ENCODE data around the gene TSPYL4. TPM values are rescaled to one million over a fixed set of nuclear protein-coding genes. Genes with fewer than 3 reads are reported as not detected.

TSPYL4 gene
- total RNA-seq (20.5 and 20.6 TPM in 2 replicates), polyA plus RNA-seq (21.4 and 33.5 TPM in 2 replicates), polyA minus RNA-seq (20.6 and 30.0 TPM in 2 replicates)
- total RNA-seq (2013): 15.5 TPM

DNA sequence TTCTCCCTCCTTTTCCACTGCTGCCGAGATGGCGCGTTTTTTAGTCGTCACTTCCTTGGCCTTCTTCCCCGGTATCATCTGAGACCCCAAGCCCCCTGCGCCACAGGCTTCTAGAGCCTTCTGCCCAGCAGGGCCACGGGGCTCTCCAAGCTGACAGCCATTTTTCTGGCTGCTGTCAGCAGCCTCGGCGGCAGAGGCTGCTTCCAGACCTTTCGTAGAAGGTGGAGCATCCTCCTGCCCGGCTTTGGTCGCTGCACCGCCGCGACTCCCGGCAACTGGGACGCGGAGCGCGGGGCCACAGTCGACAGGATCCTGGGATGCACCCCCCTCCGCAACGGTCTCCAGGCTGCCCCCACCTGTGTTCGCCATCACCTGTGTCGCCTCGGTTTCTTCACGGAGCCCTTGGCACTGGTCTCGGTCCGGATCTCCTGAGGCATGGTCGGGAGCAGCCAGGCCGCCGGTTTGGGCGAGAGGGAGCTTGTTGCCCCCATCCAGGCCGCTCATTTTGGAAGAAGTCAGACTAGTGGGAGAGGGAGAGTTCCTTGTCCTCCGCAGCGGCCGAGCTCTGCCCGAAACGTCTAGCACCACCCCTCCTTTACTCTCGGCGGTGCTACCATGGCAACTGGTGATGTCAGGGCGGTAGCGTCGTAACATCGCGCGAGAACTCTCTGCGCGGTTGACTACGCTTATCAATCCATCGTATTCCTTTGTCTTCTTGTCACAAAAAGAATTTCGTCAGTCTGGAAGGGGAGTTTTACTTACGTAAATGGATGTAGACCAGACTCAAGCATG lies at the start of gene TSPYL4:
Gene TSPYL4, minus strand, starts transcription at position 571 of the 792 bp plus-strand sequence. Its CDS starts 67 bp downstream, at position 504.
- POLR2A ChIA-PET: interaction anchor here (1.0 to 1.9 kb wide), 2 partner anchors 25 to 317 kb away, joined by 7 to 11 read pairs; partner anchors contain the start of genes RWDD1 and TSPYL1
- ATAC-seq (ENCODE audit: low read depth) (peak; percentile 99), DNase-seq (peak; percentile 95)
- H3K9me3 ChIP-seq (ENCODE audit: control extremely low read depth in 1 of 3, control insufficient read depth in 2 of 3, insufficient read depth in 1 of 3, low read length in 2 of 3): no peaks in the 10 kb centered on the region
- peaks cover 40% of the 10 kb centered on the region for H3K79me2 ChIP-seq (ENCODE audit: control insufficient read depth, insufficient read depth, low read length)
- H4K20me1 ChIP-seq (ENCODE audit: control insufficient read depth, insufficient read depth, low read length, poor library complexity, severe bottlenecking): no peaks in the 10 kb centered on the region
- H3K4me3 ChIP-seq (ENCODE audit: control extremely low read depth in 1 of 5, extremely low read depth in 1 of 5, insufficient read depth in 1 of 5, low read depth in 2 of 5, low read length in 4 of 5): peak within 1 kb of the TSS; percentile 85 to 99 (median 98)
- H3K4me2 ChIP-seq (replicated peaks; ENCODE audit: low read depth, low read length, poor library complexity, severe bottlenecking): peak within 1 kb of the TSS; percentile 85
- H3K27ac ChIP-seq (ENCODE audit: low read length in 2 of 2): peak within 1 kb of the TSS; percentile 94 to 98
- Mint-ChIP-seq H3K27me3 (no peaks in the 10 kb centered on the region), H3K9me3 (ENCODE audit: insufficient read depth) (no peaks in the 10 kb centered on the region), H3K4me1 (peaks cover 35% of the 10 kb centered on the region), H3K4me3 (no peak within 1 kb of the TSS), H3K27ac (no peak within 1 kb of the TSS)
- under 1% methylated on average over 41 of the region's 53 CpGs for WGBS (ENCODE audit: insufficient coverage)
- H2AFZ ChIP-seq (ENCODE audit: insufficient read depth, low read depth, low read length, poor library complexity, severe bottlenecking): peak within 1 kb of the TSS; percentile 94
- TF ChIP-seq, protein P1, sequence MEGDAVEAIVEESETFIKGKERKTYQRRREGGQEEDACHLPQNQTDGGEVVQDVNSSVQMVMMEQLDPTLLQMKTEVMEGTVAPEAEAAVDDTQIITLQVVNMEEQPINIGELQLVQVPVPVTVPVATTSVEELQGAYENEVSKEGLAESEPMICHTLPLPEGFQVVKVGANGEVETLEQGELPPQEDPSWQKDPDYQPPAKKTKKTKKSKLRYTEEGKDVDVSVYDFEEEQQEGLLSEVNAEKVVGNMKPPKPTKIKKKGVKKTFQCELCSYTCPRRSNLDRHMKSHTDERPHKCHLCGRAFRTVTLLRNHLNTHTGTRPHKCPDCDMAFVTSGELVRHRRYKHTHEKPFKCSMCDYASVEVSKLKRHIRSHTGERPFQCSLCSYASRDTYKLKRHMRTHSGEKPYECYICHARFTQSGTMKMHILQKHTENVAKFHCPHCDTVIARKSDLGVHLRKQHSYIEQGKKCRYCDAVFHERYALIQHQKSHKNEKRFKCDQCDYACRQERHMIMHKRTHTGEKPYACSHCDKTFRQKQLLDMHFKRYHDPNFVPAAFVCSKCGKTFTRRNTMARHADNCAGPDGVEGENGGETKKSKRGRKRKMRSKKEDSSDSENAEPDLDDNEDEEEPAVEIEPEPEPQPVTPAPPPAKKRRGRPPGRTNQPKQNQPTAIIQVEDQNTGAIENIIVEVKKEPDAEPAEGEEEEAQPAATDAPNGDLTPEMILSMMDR (IDR thresholded peaks at IDR 0.05): no peak
- TF ChIP-seq EZH2 (IDR thresholded peaks at IDR 0.05; ENCODE audit: borderline replicate concordance, insufficient read depth, low read depth, low read length, poor library complexity, severe bottlenecking): no peak
- H3K36me3 ChIP-seq (replicated peaks in 1 of 2; ENCODE audit: control extremely low read depth in 1 of 2, control insufficient read depth in 1 of 2, extremely low read depth in 1 of 2, insufficient read depth in 2 of 2, low read length in 1 of 2): no peaks in the 10 kb centered on the region
- intact Hi-C loops (cut with micrococcal nuclease): loop anchor here (1.0 to 2.0 kb wide), 5 partner anchors 15 to 428 kb away; partner anchors contain the start of genes KPNA5, NT5DC1, RWDD1 and TSPYL1
- peak within 1 kb of the TSS; percentile 98 for H3K9ac ChIP-seq (ENCODE audit: low read length)
- peaks cover 31 to 36% of the 10 kb centered on the region in 2 donors for H3K4me1 ChIP-seq (ENCODE audit: control insufficient read depth in 2 of 2, insufficient read depth in 2 of 2, low read length in 2 of 2)
- CTCF ChIA-PET: interaction anchor here (1.0 to 1.9 kb wide), 8 partner anchors 14 to 307 kb away, joined by 3 to 10 read pairs (median 4); no protein-coding TSS in a partner anchor
- H3K27me3 ChIP-seq (replicated peaks in 1 of 4; ENCODE audit: control extremely low read depth in 1 of 4, control insufficient read depth in 3 of 4, insufficient read depth in 4 of 4, low read length in 3 of 4): no peaks in the 10 kb centered on the region

GRCh38 chr6:116301104-116301503 lies 47.2 kb upstream of the TSPYL4 start:
- Histone ChIP-seq H3K9me3 (ENCODE audit: control extremely low read depth in 1 of 3, control insufficient read depth in 2 of 3, insufficient read depth in 1 of 3, low read length in 2 of 3) (peaks cover 3 to 7% (median 3%) of the 10 kb centered on the region in 3 donors), H3K4me3 (ENCODE audit: control extremely low read depth in 1 of 5, extremely low read depth in 1 of 5, insufficient read depth in 1 of 5, low read depth in 2 of 5, low read length in 4 of 5) (no peak overlapping the region), H3K27me3 (replicated peaks in 1 of 4; ENCODE audit: control extremely low read depth in 1 of 4, control insufficient read depth in 3 of 4, insufficient read depth in 4 of 4, low read length in 3 of 4) (no peaks in the 10 kb centered on the region), H3K9ac (ENCODE audit: low read length) (no peak overlapping the region), H3K4me2 (replicated peaks; ENCODE audit: low read depth, low read length, poor library complexity, severe bottlenecking) (no peak overlapping the region), H2AFZ (ENCODE audit: insufficient read depth, low read depth, low read length, poor library complexity, severe bottlenecking) (no peak overlapping the region), H3K4me1 (ENCODE audit: control insufficient read depth in 2 of 2, insufficient read depth in 2 of 2, low read length in 2 of 2) (peaks cover 10 to 11% of the 10 kb centered on the region in 2 donors), H3K36me3 (replicated peaks in 1 of 2; ENCODE audit: control extremely low read depth in 1 of 2, control insufficient read depth in 1 of 2, extremely low read depth in 1 of 2, insufficient read depth in 2 of 2, low read length in 1 of 2) (no peaks in the 10 kb centered on the region), H3K79me2 (ENCODE audit: control insufficient read depth, insufficient read depth, low read length) (no peaks in the 10 kb centered on the region), H4K20me1 (ENCODE audit: control insufficient read depth, insufficient read depth, low read length, poor library complexity, severe bottlenecking) (no peaks in the 10 kb centered on the region), H3K27ac (ENCODE audit: low read length in 2 of 2) (no peak overlapping the region)
- intact Hi-C loops (cut with micrococcal nuclease): no loop called here
- 80% methylated on average over 1 of the region's 3 CpGs for WGBS (ENCODE audit: insufficient coverage)
- ATAC-seq (ENCODE audit: low read depth): no peak
- ChIA-PET POLR2A (no interaction called here), CTCF (interaction anchor here (1.5 kb wide), 1 partner anchor 232 kb away, joined by 3 read pairs; no protein-coding TSS in a partner anchor)
- Mint-ChIP-seq H3K4me3 (no peak overlapping the region), H3K27ac (no peak overlapping the region), H3K9me3 (ENCODE audit: insufficient read depth) (no peaks in the 10 kb centered on the region), H3K4me1 (peaks cover 13% of the 10 kb centered on the region), H3K27me3 (no peaks in the 10 kb centered on the region)
- DNase-seq: no peak
- TF ChIP-seq, protein P1 (IDR thresholded peaks at IDR 0.05): no peak
